Activated CD8-positive, alpha-beta memory T cell treated with anti-CD3 and anti-CD28 coated beads, Interleukin-2, amount 50 U/mL, for 1 hour (primary cell): ENCODE results near the gene TMEM44.
"Not testable (repeated sequence)": the region's sequence is repeated elsewhere in the genome, so short reads cannot be mapped to it uniquely, and the experiment has no call there.

Experiments used
- DNase-seq: peaks from one replicate; pipeline ENCODE4 v3.0.0-alpha.2; 2020; ENCODE audit errors: extremely low read depth

TMEM44 gene

GRCh38 chr3:194642769-194643168, 9.6 kb upstream of the TMEM44 start:
- DNase-seq, result no peak

GRCh38 chr3:194640829-194641228, 7.6 kb upstream of the TMEM44 start:
- peak; percentile 19 for DNase-seq

- DNase-seq, result no peak
Measured at GRCh38 chr3:194638991-194639605, 5.9 kb upstream of the TMEM44 start.

GRCh38 chr3:194637541-194638400, 4.6 kb upstream of the TMEM44 start:
- no peak for DNase-seq

- DNase-seq, result no peak
Measured at GRCh38 chr3:194637066-194637465, 3.8 kb upstream of the TMEM44 start.

GRCh38 chr3:194632809-194633348, 340 bp downstream of the TMEM44 start:
- no peak for DNase-seq

- DNase-seq, result no peak
Measured at GRCh38 chr3:194632226-194632808, 902 bp downstream of the TMEM44 start.

- DNase-seq, result no peak
Measured at GRCh38 chr3:194631696-194632095, 1.5 kb downstream of the TMEM44 start.

GRCh38 chr3:194630681-194631080, 2.5 kb downstream of the TMEM44 start:
- DNase-seq, result not testable (repeated sequence)

GRCh38 chr3:194624956-194625355, 8.3 kb downstream of the TMEM44 start:
- no peak for DNase-seq

- no peak for DNase-seq
Measured at GRCh38 chr3:194623449-194624290, 9.5 kb downstream of the TMEM44 start.

GRCh38 chr3:194622621-194623340, 10.4 kb downstream of the TMEM44 start:
- DNase-seq, result no peak

GRCh38 chr3:194621947-194622346, 11.3 kb downstream of the TMEM44 start:
- DNase-seq, result no peak

- no peak for DNase-seq
Measured at GRCh38 chr3:194620196-194620595, 13.0 kb downstream of the TMEM44 start.

GRCh38 chr3:194619741-194620140, 13.5 kb downstream of the TMEM44 start:
- DNase-seq, result no peak

- no peak for DNase-seq
Measured at GRCh38 chr3:194618858-194619608, 14.2 kb downstream of the TMEM44 start.

GRCh38 chr3:194617827-194618226, 15.4 kb downstream of the TMEM44 start:
- DNase-seq, result no peak

GRCh38 chr3:194617143-194617671, 16.0 kb downstream of the TMEM44 start:
- DNase-seq, result no peak

GRCh38 chr3:194615226-194615625, 18.0 kb downstream of the TMEM44 start:
- DNase-seq, result no peak

- DNase-seq, result no peak
Measured at GRCh38 chr3:194612221-194612620, 21.0 kb downstream of the TMEM44 start.
